Measurements from ENCODE around the gene GPR183. TPM values are rescaled to one million over a fixed set of nuclear protein-coding genes. Genes with fewer than 3 reads are reported as not detected.

Gene GPR183
- total RNA-seq, 1 experiment from 2014 or later: not detected

- DNase-seq (ENCODE audit: low spot score): no peak
Observed at GRCh38 chr13:99339736-99340397, 32.7 kb upstream of the GPR183 start.

DNA sequence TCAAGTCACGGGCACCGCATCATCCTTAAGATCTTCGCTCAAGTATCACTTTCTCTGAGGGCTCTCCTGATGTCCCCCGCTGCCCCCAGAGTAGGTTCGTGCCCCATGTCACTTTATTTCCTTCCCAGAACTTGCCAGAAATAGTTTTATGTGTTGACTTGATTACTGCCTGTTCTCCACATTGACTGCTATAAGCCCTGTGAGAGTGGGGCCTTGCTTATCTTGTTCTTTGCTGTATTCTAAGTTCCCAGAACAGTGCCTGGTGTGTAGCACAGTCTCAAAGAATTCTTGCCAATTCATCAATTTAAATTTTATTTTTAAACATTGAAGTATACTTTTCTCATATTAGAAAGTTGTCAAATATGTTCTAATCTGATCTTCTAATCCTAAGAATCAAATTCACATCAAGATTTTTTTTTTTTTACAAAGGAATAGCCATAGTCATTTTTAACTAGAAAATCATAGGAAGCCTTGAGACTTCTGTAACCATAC is 32.1 kb upstream of the GPR183 start:
- no peak for DNase-seq (ENCODE audit: low spot score)

GRCh38 chr13:99335603-99336002 is 28.4 kb upstream of the GPR183 start:
- DNase-seq (ENCODE audit: low spot score): no peak

GRCh38 chr13:99335087-99335486 is 27.9 kb upstream of the GPR183 start:
- DNase-seq (ENCODE audit: low spot score): no peak

GRCh38 chr13:99334221-99334620 is 27.0 kb upstream of the GPR183 start:
- DNase-seq (ENCODE audit: low spot score): no peak

GRCh38 chr13:99332456-99332855 is 25.3 kb upstream of the GPR183 start:
- DNase-seq (ENCODE audit: low spot score): no peak

DNA sequence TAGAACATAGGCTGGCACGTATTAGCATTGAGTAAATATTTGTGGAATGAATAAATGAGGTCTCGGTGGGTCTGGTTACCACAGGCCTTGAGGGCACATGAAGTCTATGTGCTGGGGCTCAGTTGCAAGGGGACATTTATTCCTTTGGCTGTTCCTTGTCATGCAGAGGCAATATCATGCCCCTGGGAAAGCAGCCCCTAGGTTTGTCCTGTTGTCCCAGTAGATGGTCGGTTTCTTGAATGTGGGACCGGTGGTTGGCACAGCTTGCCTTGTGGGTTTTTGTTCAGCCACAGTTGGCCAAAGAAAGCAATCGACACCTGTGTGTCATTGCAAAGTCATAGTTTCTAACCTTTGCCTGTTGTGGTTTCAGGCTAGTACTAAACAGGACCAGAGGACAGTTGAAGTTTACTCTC is 24.7 kb upstream of the GPR183 start:
- DNase-seq (ENCODE audit: low spot score): no peak

DNA sequence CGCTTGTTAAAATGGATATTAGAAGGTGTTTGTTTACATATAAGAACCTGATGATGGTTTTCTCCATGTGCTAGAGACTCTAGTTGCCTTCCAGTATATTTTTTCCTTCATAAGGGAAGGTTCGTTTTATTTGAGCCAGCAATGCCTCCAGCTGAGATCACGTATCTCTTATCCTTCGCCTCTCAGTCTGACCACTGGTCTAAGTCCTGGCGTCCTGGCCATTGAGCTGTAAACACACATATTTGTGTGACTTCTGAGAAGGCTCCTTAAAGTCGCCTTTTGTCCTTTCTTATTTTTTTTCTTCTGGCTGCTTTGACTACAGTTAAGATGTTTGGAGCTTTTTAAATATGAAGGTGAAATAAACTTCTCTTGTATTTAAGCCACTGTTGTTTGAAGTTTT is 23.7 kb upstream of the GPR183 start:
- DNase-seq (ENCODE audit: low spot score): no peak

DNA sequence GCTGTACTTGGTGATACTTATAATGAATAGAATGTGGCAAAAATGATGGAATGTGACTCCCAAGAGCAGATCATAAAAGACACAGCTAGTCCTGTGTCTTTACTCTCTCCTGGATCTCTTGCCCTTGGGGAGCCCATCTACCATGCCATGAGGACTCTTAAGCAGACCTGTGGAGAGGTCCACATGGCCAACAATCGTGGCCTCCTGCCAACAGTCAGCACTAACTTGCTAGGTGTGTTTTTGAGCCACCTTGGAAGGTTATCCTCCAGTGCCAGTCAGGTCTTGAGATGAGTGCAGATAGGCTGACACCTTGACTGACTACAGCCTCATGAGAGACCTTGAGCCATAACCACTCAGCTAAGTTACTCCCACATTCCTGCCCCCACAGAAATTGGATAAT is 22.3 kb upstream of the GPR183 start:
- no peak for DNase-seq (ENCODE audit: low spot score)

DNA sequence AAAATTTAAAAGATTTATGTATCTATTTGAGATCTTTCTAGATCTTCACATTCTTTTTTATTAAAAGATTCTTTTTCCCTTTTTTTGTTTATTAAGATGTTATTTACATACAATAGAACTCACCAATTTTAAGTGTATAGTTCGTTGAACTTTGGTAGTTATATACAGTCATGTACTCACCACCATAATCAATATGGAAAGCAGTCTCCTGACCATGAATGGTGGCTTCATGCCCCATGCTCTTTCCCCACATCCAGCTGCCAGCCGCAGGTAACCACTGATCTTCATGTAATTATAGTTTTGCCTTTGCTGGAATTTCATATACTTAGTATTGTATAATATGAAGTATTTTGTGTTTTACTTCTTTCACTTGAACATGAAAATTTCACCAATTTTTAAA is 20.6 kb upstream of the GPR183 start:
- DNase-seq (ENCODE audit: low spot score): no peak

- no peak for DNase-seq (ENCODE audit: low spot score)
Observed at GRCh38 chr13:99327126-99327525, 19.9 kb upstream of the GPR183 start.

DNA sequence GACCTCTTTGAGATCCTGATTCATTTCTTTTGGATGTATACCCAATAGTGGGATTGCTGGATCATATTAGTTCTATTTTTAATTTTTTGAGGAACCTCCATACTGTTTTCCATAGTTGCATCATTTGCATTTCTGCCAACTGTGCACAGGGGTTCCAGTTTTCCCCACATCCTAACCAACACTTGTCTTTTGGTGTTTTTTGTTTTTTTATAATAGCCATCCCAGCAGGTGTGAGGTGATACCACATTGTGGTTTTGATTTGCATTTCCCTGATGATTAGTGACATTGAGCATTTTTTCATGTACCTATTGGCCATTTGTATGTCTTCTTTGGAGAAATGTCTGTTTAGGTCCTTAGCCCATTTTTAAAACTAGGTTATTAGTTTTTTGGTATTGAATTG is 18.8 kb upstream of the GPR183 start:
- no peak for DNase-seq (ENCODE audit: low spot score)

- DNase-seq (ENCODE audit: low spot score): no peak
Observed at GRCh38 chr13:99323488-99323887, 16.3 kb upstream of the GPR183 start.

DNA sequence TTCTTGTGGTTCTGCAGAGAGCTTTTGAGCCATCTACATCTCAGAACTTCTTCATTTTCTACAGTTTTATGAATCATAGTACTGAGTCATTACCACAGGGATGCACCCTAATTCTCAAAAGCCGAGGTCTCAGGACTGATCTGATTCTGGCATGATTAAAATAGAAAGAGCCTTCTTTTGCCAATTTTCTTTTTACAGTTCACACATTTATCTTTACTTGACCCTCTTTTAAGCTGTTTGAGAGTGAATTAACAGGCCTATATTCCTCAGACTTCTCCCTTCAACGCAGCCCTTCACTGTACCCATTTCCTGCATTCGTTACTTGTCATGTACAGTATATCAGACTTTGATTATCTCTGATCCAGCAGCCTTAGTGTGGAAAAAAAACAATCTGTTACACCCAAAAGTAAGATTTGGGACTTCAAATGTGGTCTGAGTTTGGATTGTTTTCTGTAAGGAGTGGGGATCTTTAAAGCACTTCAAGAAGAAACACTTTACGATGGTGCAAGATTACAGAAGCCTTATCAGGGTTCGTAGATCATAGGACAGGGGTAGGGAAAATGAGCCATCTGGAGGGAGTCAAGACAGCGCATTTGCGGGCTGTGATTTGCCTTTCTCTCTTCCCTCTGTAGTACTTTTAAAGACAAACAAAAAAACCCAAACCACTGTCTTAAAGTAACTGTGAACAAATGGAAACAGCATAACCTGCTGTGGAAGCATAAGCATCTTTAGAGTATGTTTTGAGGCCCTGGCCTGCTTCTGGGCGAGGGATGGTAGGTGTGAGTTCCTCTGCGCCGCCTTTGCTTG is 15.3 kb upstream of the GPR183 start:
- no peak for DNase-seq (ENCODE audit: low spot score)

GRCh38 chr13:99321709-99322108 is 14.5 kb upstream of the GPR183 start:
- no peak for DNase-seq (ENCODE audit: low spot score)

GRCh38 chr13:99320693-99321481 is 13.7 kb upstream of the GPR183 start:
- peak; percentile 68 for DNase-seq (ENCODE audit: low spot score)

- no peak for DNase-seq (ENCODE audit: low spot score)
Observed at GRCh38 chr13:99316657-99317256, 9.6 kb upstream of the GPR183 start.

DNA sequence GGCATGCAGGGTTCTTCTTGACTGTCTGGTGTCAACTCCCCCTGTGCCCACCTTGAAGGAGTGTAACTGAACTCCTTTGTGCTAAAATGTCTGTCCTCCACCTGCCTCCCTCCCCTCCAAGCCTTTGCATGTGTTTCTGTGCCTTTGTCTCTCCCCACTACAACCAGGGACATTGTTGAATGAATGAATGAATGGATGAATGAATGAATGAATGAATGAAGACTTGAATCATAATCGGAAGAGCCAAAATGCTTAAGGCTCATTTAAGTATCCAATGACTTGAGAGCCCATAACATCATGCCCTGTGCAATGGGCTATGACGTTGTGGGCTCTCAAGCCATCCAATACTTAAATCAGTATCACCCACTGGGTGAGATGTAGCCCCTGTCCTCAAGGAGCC is 9.0 kb upstream of the GPR183 start:
- DNase-seq (ENCODE audit: low spot score): no peak

DNA sequence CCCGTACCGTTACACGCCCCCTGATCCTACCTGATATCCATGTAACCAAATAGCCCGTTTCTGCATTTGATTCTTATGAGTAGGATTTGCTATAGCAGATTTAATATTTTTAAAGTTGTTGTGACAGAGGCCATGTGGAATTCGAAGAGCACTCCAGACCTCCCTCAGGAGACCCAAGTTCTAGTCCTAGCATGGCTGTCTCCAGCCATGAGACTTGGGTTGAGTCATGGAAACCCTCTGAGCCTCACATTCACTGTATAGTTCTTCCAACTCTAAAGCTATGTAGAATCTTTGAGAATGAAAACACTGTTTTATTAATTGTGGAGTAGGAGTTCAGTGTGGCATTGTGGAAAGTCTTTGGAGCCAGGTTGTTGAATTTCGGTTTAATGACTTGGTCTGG is 8.0 kb upstream of the GPR183 start:
- DNase-seq (ENCODE audit: low spot score): no peak

DNA sequence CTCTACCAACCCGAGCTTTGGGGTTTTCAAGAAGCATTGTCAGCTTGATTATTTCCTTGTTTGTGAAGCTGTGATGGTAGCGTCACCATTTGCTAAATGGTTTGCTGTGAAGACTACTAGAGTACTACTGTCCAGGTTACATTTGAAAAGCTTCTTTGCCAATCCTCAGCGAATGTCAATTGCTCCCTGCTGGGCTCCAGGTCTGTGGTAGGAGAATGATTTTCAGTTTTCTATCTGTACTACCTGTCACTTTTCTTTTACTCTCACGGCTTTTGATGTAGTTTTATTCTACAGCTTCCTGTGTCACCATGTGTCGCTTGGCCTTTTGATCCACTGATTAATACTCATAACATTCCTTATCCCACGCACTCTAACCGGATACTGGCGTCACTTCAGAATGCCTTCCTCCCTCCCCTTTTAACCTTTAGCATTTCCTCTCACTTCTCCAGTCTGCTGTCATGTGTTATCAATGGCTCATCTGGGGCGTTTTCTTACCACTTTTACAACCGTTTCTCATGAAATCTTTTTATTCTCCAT is 7.5 kb upstream of the GPR183 start:
- DNase-seq (ENCODE audit: low spot score): peak; percentile 93

GRCh38 chr13:99313941-99314340 is 6.7 kb upstream of the GPR183 start:
- no peak for DNase-seq (ENCODE audit: low spot score)

- peak; percentile 82 for DNase-seq (ENCODE audit: low spot score)
Observed at GRCh38 chr13:99313501-99313900, 6.3 kb upstream of the GPR183 start.

All from HT-29 (cell line).